Measurements from ENCODE around the gene PEX16. TPM values are rescaled to one million over a fixed set of nuclear protein-coding genes. Genes with fewer than 3 reads are reported as not detected.

The PEX16 gene
- total RNA-seq, 2 donors from 2014 or later, result 30.0 to 44.9 TPM

DNA sequence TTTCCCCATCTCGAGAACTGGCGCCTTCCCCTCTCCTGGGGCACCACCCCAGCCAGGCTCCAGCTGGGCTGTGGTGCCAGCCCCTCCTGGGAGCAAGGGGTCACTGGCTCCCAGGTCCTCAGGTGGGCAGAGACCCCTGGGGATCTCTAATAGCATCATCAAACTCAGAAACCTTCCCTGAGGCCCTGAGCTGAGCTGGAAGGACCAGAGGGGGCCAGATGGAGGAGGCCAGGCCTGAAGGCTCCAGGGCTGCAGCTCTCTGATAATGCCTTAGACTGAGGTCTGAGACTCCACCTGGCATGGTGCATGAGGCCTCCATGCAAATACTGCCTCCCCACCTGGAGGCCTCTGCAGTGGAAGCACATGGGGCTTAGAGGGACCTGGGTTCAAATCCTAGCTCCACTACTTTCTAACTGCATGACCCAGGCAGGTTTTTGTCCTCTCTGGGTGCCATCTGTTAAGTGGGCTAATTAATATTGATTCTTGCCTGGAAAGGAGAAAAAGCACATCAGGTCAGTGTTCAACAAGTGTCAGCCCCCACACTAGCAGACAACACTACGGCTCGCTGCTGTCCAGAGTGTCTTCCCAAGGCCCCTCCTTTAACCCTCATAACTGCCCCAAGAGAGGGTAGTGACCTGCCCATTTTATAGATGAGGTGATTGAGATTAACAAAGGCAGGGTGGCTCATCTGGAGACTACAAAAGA, 30.7 kb downstream of the PEX16 start:
- no peak overlapping the region for H3K4me3 ChIP-seq
- no peak overlapping the region for H3K9ac ChIP-seq (ENCODE audit: low read depth in 2 of 2, low read length in 2 of 2)
- H3K36me3 ChIP-seq, result no peaks in the 10 kb centered on the region
- TF ChIP-seq, protein P1, sequence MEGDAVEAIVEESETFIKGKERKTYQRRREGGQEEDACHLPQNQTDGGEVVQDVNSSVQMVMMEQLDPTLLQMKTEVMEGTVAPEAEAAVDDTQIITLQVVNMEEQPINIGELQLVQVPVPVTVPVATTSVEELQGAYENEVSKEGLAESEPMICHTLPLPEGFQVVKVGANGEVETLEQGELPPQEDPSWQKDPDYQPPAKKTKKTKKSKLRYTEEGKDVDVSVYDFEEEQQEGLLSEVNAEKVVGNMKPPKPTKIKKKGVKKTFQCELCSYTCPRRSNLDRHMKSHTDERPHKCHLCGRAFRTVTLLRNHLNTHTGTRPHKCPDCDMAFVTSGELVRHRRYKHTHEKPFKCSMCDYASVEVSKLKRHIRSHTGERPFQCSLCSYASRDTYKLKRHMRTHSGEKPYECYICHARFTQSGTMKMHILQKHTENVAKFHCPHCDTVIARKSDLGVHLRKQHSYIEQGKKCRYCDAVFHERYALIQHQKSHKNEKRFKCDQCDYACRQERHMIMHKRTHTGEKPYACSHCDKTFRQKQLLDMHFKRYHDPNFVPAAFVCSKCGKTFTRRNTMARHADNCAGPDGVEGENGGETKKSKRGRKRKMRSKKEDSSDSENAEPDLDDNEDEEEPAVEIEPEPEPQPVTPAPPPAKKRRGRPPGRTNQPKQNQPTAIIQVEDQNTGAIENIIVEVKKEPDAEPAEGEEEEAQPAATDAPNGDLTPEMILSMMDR (IDR thresholded peaks at IDR 0.05), result no peak
- H3K27me3 ChIP-seq, result no peaks in the 10 kb centered on the region
- intact Hi-C loops (cut with DNase I), result no loop called here
- H3K4me1 ChIP-seq, result peaks cover 4% of the 10 kb centered on the region
- DNase-seq, result no peak
- H3K27ac ChIP-seq, result no peak overlapping the region
- H3K9me3 ChIP-seq, result no peaks in the 10 kb centered on the region

DNA sequence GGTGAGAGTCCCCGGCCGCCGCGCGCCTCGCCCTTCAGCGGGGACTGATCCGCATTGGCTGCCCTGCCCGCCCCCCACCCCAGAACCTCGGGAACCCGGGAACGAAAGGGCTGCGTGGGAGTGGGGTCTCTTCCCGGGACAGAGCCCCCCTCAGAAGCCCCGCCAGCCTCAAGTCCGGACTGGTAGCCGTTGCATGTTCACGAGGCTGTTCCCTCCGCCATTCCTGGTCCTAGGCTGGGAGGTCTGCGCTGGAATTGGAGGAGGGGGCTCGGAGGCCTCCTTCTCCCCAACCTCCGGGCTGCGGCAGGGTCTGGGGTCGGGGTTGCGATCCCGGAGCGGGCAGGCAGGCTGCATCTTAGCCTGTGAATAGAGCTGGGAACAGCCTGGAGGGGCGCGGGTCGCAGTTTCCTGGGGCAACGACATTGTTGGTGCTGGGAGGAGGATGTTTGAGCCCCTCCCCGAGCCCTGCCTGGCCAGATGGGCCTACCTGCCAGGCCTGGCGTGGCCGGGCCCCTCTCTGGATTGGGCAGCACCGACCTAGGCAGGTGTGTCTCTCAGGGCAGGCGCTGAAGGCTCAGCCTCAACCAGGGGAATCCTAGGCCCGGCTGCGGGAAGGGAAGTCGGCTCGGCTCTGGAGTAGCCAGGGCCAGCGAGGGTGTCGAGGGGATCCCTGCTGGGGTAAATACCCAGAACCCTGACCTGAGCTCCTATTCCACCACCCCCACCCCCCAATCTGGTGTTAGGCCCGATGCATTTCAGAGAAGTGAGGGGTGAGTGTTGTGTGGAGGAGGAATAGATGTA, 31.6 kb downstream of the PEX16 start:
- no peak overlapping the region for H3K9ac ChIP-seq (ENCODE audit: low read depth in 2 of 2, low read length in 2 of 2)
- H3K36me3 ChIP-seq, result no peaks in the 10 kb centered on the region
- H3K4me1 ChIP-seq, result peaks cover 4% of the 10 kb centered on the region
- intact Hi-C loops (cut with DNase I), result no loop called here
- TF ChIP-seq, protein P1 (IDR thresholded peaks at IDR 0.05), result no peak
- H3K4me3 ChIP-seq, result peak overlapping the region; percentile 45
- H3K27ac ChIP-seq, result no peak overlapping the region
- no peak for DNase-seq
- H3K9me3 ChIP-seq, result no peaks in the 10 kb centered on the region
- no peaks in the 10 kb centered on the region for H3K27me3 ChIP-seq

DNA sequence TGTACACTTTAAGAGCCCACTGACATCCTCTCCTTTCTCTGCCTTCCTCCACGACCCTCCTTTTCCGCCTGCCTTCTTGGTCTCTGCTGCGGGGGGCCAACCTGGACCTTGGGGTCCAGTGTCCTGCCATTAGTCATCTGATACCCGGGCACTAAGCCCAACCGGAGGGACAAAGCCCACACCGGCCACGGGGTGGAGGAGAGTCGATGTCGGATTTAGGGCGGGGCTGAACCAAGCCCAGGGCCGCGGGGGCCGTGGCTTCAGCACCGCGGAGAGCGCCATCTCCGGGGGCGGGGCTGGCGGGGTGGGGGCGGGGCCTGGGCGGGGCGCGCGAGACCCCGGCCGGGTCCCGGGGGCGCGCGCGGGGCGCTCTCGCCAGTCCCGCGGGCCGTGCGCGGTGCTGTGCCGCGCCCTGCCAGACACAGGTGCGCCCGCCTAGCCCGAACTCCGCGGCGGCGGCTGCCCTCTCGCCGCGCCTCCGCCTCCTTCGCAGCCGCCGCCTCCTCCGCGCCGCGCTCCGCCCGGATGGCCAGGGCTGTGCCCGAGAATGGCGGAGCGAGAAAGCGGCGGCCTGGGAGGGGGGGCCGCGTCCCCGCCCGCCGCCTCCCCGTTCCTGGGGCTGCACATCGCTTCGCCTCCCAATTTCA, 32.3 kb downstream of the PEX16 start, which contains the start of gene MAPK8IP1:
Gene MAPK8IP1, plus strand, starts transcription at position 378 of the 647 bp plus-strand sequence. Its CDS starts 170 bp downstream, at position 548.
- H3K4me1 ChIP-seq, result peaks cover 4% of the 10 kb centered on the region
- no peaks in the 10 kb centered on the region for H3K9me3 ChIP-seq
- TF ChIP-seq, protein P1 (IDR thresholded peaks at IDR 0.05), result no peak
- peak within 1 kb of the TSS; percentile 45 for H3K4me3 ChIP-seq
- no peak within 1 kb of the TSS for H3K27ac ChIP-seq
- no peaks in the 10 kb centered on the region for H3K27me3 ChIP-seq
- no peak within 1 kb of the TSS for H3K9ac ChIP-seq (ENCODE audit: low read depth in 2 of 2, low read length in 2 of 2)
- peak; percentile 59 for DNase-seq
- intact Hi-C loops (cut with DNase I), result no loop called here
- no peaks in the 10 kb centered on the region for H3K36me3 ChIP-seq

DNA sequence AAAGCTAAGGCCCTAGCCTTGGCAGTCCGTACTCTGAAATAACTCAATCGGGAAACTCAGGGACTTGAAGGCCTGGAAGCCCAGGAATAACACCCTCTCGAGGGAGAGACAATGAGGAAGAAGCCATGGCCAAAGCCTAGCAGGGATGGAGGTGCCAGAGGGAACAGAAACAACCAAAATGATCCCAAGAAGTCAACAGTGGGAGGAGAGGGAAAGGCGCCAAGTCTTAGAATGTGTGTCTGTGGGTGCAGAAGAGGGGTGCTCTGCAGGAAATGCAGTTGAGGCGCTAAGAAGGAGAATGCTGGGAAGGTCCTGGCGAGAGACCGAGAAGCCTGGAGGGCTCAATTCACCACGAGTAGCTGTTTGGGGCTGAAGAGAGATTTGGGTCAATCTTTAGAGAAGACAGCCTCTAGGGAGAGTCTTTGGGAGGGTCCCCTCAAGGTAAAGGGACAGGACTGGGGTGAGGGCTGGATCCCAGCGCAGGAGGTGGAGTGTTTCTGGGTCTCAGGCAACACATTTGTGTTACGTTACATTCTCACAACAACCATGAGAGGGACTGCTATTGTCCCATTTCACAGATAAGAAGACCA, 33.0 kb downstream of the PEX16 start:
- Histone ChIP-seq H3K27ac (no peak overlapping the region), H3K4me3 (no peak overlapping the region), H3K9me3 (no peaks in the 10 kb centered on the region), H3K27me3 (no peaks in the 10 kb centered on the region), H3K9ac (ENCODE audit: low read depth in 2 of 2, low read length in 2 of 2) (no peak overlapping the region), H3K4me1 (peaks cover 4% of the 10 kb centered on the region), H3K36me3 (no peaks in the 10 kb centered on the region)
- intact Hi-C loops (cut with DNase I), result no loop called here
- TF ChIP-seq, protein P1 (IDR thresholded peaks at IDR 0.05), result no peak
- DNase-seq, result no peak

DNA sequence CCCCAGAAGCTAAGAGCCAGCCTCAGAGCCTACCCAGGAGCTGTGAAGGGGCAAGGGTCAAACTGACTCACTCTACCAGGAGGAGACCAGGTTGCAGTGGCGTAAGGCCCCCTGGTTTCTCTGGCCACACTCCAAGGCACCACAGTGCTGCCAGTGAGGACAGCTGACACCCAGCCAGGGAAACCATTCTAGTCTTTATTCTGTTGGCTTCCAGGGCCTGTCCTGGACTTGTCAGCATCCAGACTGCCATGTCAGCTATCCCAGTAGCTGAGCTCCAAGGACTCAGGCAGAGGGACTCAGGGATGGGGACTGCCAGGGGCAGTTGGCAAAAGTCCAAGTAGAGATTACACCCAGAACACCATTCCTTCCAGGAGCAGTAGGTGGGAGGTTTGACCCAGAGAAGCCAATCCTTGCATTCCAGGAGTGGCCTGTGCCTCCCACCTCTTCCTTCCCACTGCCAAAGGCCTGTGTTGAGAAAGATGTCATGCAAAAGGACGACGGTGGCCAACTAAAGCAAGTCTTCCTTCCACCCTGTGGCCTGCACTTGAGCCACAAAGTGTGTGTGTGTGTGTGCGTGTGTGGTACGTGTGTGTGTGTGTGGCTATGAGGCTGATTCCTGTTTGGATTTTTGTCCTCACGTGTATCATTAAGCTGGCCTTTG, 35.8 kb downstream of the PEX16 start:
- TF ChIP-seq, protein P1 (IDR thresholded peaks at IDR 0.05), result no peak
- H3K9me3 ChIP-seq, result no peaks in the 10 kb centered on the region
- H3K4me3 ChIP-seq, result no peak overlapping the region
- no peak overlapping the region for H3K27ac ChIP-seq
- H3K9ac ChIP-seq (ENCODE audit: low read depth in 2 of 2, low read length in 2 of 2), result no peak overlapping the region
- no peaks in the 10 kb centered on the region for H3K27me3 ChIP-seq
- peaks cover 4% of the 10 kb centered on the region for H3K4me1 ChIP-seq
- no peak for DNase-seq
- no peaks in the 10 kb centered on the region for H3K36me3 ChIP-seq
- intact Hi-C loops (cut with DNase I), result no loop called here
